ENCODE data around the gene CCDC169.

The CCDC169 gene

GRCh38 chr13:36231236-36231635 is 66.4 kb downstream of the CCDC169 start:
- no peak for DNase-seq

- DNase-seq: no peak
Observed at GRCh38 chr13:36224730-36225129, 72.9 kb downstream of the CCDC169 start.

GRCh38 chr13:36219883-36220282 is 77.7 kb downstream of the CCDC169 start:
- DNase-seq: no peak

- no peak for DNase-seq
Observed at GRCh38 chr13:36217456-36217855, 80.2 kb downstream of the CCDC169 start.

GRCh38 chr13:36214163-36214921 is 83.3 kb downstream of the CCDC169 start, which contains the start of gene SOHLH2:
SOHLH2 (minus strand) TSS chr13:36214556; CDS start chr13:36214526, 30 bp downstream.
- DNase-seq: no peak

- DNase-seq: no peak
Observed at GRCh38 chr13:36212789-36213188, 84.8 kb downstream of the CCDC169 start.

- no peak for DNase-seq
Observed at GRCh38 chr13:36211567-36211966, 86.0 kb downstream of the CCDC169 start.

GRCh38 chr13:36210738-36211137 is 86.9 kb downstream of the CCDC169 start:
- no peak for DNase-seq

GRCh38 chr13:36207672-36208071 is 89.9 kb downstream of the CCDC169 start:
- DNase-seq: no peak

GRCh38 chr13:36193151-36193855 is 104.3 kb downstream of the CCDC169 start:
- DNase-seq: no peak

GRCh38 chr13:36192166-36192565 is 105.4 kb downstream of the CCDC169 start:
- DNase-seq: no peak

GRCh38 chr13:36190771-36191170 is 106.8 kb downstream of the CCDC169 start:
- no peak for DNase-seq

- DNase-seq: no peak
Observed at GRCh38 chr13:36188441-36188840, 109.2 kb downstream of the CCDC169 start.

- no peak for DNase-seq
Observed at GRCh38 chr13:36183901-36184300, 113.7 kb downstream of the CCDC169 start.

All from stimulated activated naive CD4-positive, alpha-beta T cell (primary cell).